GM12878 (cell line): Measurements from ENCODE around the gene SUPT3H. TPM values are rescaled to one million over a fixed set of nuclear protein-coding genes. Genes with fewer than 3 reads are reported as not detected.
"Not testable (repeated sequence)": the region's sequence is repeated elsewhere in the genome, so short reads cannot be mapped to it uniquely, and the experiment has no call there.

ENCODE experiments used
- ATAC-seq: fragments of 200-7000 bp; cut with Tn5 transposase; 3 replicates; pipeline ENCODE4 v1.9.1; 2020; ENCODE audit warnings: mild to moderate bottlenecking, moderate library complexity
- BruUV-seq: library from RNA; stranded (reverse); fragments of 400-500 nt; replicated peaks from 2 replicates; lab custom pipeline; 2021; lab: Mats Ljungman, UMichigan
- CTCF ChIA-PET: fragments of 300-600 bp; sonication (Branson Sonifier 250); formaldehyde crosslinking; extraction: SDS; loops from one replicate; lab custom pipeline; 2021; ENCODE audit warnings: inconsistent platforms; lab: Yijun Ruan, JAX
- POLR2A ChIA-PET: fragments of 350-600 bp; formaldehyde crosslinking; extraction: SDS; loops from one replicate; lab custom pipeline; 2021; ENCODE audit warnings: inconsistent platforms; lab: Charles Lee
- RAD21 ChIA-PET: fragments of 300-600 bp; sonication (Branson Sonifier 250); formaldehyde crosslinking; loops from one replicate; lab custom pipeline; 2023; ENCODE audit warnings: antibody characterized with exemption; ENCODE audit not compliant: unreplicated experiment; lab: Charles Lee
- SMC1A ChIA-PET: fragments of 300-600 bp; sonication (Branson Sonifier 250); formaldehyde crosslinking; loops from one replicate; lab custom pipeline; 2023; ENCODE audit not compliant: unreplicated experiment, uncharacterized antibody; lab: Charles Lee
- DNase-seq: peaks from one replicate; pipeline ENCODE4 v3.0.0-alpha.2; 2011; ENCODE audit warnings: low read depth, low spot score
- FAIRE-seq: peaks from 3 replicates; lab custom pipeline; 2011; peaks lifted over from hg19 to GRCh38; lab: Jason Lieb, UNC
- H2AFZ ChIP-seq: 2 replicates; pipeline ENCODE4 v1.6.0; 2011; ENCODE audit warnings: low read depth, low read length, control low read depth; ENCODE audit not compliant: control insufficient read depth
- H3K27ac ChIP-seq: 2 replicates; pipeline ENCODE4 v1.5.1; 2011; ENCODE audit warnings: control low read depth; ENCODE audit not compliant: control insufficient read depth, insufficient read depth
- H3K27me3 ChIP-seq, 2 experiments: replicated peaks in 1 of 2; 2 replicates each; pipeline versions ENCODE4 v1.6.0 to v1.6.1; 2011; ENCODE audit warnings: low read length in 1 of 2; ENCODE audit not compliant: control insufficient read depth in 2 of 2, insufficient read depth in 2 of 2
- H3K36me3 ChIP-seq, 2 experiments: 2 replicates each; pipeline ENCODE4 v1.5.1; 2011; ENCODE audit warnings: low read length in 1 of 2; ENCODE audit not compliant: control insufficient read depth in 2 of 2, insufficient read depth in 2 of 2
- H3K4me1 ChIP-seq: 2 replicates; pipeline ENCODE4 v1.6.1; 2011; ENCODE audit warnings: mild to moderate bottlenecking, low read length, moderate library complexity, mixed read lengths; ENCODE audit not compliant: control insufficient read depth, insufficient read depth
- H3K4me2 ChIP-seq: 2 replicates; pipeline ENCODE4 v1.6.0; 2011; ENCODE audit warnings: control low read depth; ENCODE audit not compliant: control insufficient read depth, insufficient read depth
- H3K4me3 ChIP-seq: fragments of 200-600 bp; sonication (generic); 2 replicates; pipeline ENCODE4 v1.5.1; 2016
- H3K79me2 ChIP-seq: 2 replicates; pipeline ENCODE4 v1.6.0; 2011; ENCODE audit warnings: low read length; ENCODE audit not compliant: control insufficient read depth, insufficient read depth
- H3K9ac ChIP-seq: 2 replicates; pipeline ENCODE4 v1.8.0; 2011; ENCODE audit warnings: low read length, control low read depth, mixed read lengths; ENCODE audit not compliant: control insufficient read depth, insufficient read depth
- H3K9me3 ChIP-seq: replicated peaks from 3 replicates; pipeline ENCODE4 v1.5.1; 2011; ENCODE audit warnings: mild to moderate bottlenecking, low read length; ENCODE audit not compliant: control insufficient read depth, insufficient read depth
- H4K20me1 ChIP-seq: 2 replicates; pipeline ENCODE4 v1.6.0; 2011; ENCODE audit not compliant: control insufficient read depth, insufficient read depth
- ASH2L ChIP-seq: fragments of 300-600, 200-600 bp; sonication (generic); IDR thresholded peaks from 2 replicates; pipeline ENCODE4 v1.6.1; 2017; ENCODE audit warnings: low read depth, mild to moderate bottlenecking, borderline replicate concordance
- CHD2 ChIP-seq: IDR thresholded peaks from 2 replicates; pipeline ENCODE4 v1.6.1; 2011; ENCODE audit warnings: low read depth, low read length, improper control_type of control experiment, borderline replicate concordance
- ESRRA ChIP-seq: IDR thresholded peaks from 2 replicates; pipeline ENCODE4 v1.6.1; 2012; ENCODE audit warnings: mild to moderate bottlenecking, low read length, improper control_type of control experiment
- KLF5 ChIP-seq: fragments of 450-650 bp; IDR thresholded peaks from 2 replicates; pipeline ENCODE4 v1.6.1; 2014; ENCODE audit warnings: mild to moderate bottlenecking; ENCODE audit not compliant: partially characterized antibody
- NFYA ChIP-seq: IDR thresholded peaks from 2 replicates; pipeline ENCODE4 v1.6.1; 2011; ENCODE audit warnings: low read depth, mild to moderate bottlenecking, low read length, improper control_type of control experiment, borderline replicate concordance
- NR2C2 ChIP-seq: IDR thresholded peaks from 2 replicates; pipeline ENCODE4 v1.6.1; 2011; ENCODE audit warnings: borderline replicate concordance, low read depth; ENCODE audit not compliant: control insufficient read depth, insufficient read length
- SPI1 ChIP-seq: IDR thresholded peaks from 2 replicates; pipeline ENCODE4 v1.6.1; 2011; ENCODE audit warnings: low read depth, mild to moderate bottlenecking, low read length, moderate library complexity, borderline replicate concordance; ENCODE audit not compliant: insufficient read depth
- SREBF2 ChIP-seq: IDR thresholded peaks from 2 replicates; pipeline ENCODE4 v1.6.1; 2012; ENCODE audit warnings: mild to moderate bottlenecking, low read length
- WGBS: methylation state at CpG from one replicate; pipeline ENCODE4 v1.1.6; 2016; ENCODE audit warnings: low lambda C conversion rate; ENCODE audit not compliant: insufficient replicate concordance, insufficient coverage; ENCODE audit errors: missing lambda C conversion rate; 5-methylcytosine and 5-hydroxymethylcytosine counted together
- in situ Hi-C: fragments of 300-500 bp; cut with MboI; formaldehyde crosslinking; loops from 9 replicates; pipeline ENCODE4 v1.14.3; 2018; ENCODE audit warnings: mixed read lengths
- intact Hi-C: fragments of 100-400 bp; cut with micrococcal nuclease; formaldehyde crosslinking; loops from one replicate; pipeline ENCODE4 v1.14.2; 2022; ENCODE audit not compliant: unreplicated experiment
- polyA plus RNA-seq, 11 experiments: library from polyadenylated mRNA; depleted of rRNA in 4 of 11; unstranded in 6 of 11; stranded (reverse) in 5 of 11; fragments of >200 nt; fragmentation: Nextera tagmentation in 4 of 11; fragmentation: Illumina TruSeq in 1 of 11; extraction: Ambion mirVana in 4 of 11; extraction: Trizol in 1 of 11; gene quantifications; 1 replicate in 1 of 11; 2 replicates in 10 of 11; pipeline versions ENCODE4 v1.2.1 to v1.2.3, GENCODE V29; 2011 to 2016; ENCODE audit warnings: inconsistent platforms in 2 of 11, missing spikeins in 2 of 11, low read depth in 1 of 11
- total RNA-seq, 4 experiments: library from RNA; depleted of rRNA in 3 of 4; stranded (reverse); fragments of >200 nt in 3 of 4; fragmentation: Illumina TruSeq in 1 of 4; extraction: Trizol in 1 of 4; gene quantifications; 2 replicates each; pipeline versions ENCODE4 v1.2.1 to v1.2.3, GENCODE V29; 2013 to 2021
- TF ChIP-seq, protein P1 (sequence below): IDR thresholded peaks from 2 replicates; pipeline ENCODE4 v1.6.1; 2011; ENCODE audit warnings: borderline replicate concordance, low read depth, mild to moderate bottlenecking, moderate library complexity, mixed read lengths, low read length; ENCODE audit not compliant: insufficient read depth; ENCODE audit errors: extremely low read length

Gene SUPT3H
- total and polyA plus RNA-seq, 10 of the 15 experiments (the other 5 are each of a cell fraction or from before 2014, with no cell fraction given) = 0.51 to 3.7 (median 2.0) TPM

- TF ChIP-seq, protein P1, sequence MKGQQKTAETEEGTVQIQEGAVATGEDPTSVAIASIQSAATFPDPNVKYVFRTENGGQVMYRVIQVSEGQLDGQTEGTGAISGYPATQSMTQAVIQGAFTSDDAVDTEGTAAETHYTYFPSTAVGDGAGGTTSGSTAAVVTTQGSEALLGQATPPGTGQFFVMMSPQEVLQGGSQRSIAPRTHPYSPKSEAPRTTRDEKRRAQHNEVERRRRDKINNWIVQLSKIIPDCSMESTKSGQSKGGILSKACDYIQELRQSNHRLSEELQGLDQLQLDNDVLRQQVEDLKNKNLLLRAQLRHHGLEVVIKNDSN = no peak
- 0 out of 2 replicates have a peak, but pooled peaks have one; percentile 7 for TF ChIP-seq CHD2
- TF ChIP-seq SPI1 = peak; percentile 96
- TF ChIP-seq NR2C2 = no peak
- no peak for TF ChIP-seq ESRRA
- TF ChIP-seq SREBF2 = no peak
- no peak for TF ChIP-seq KLF5
- no peak for TF ChIP-seq NFYA
- no peak for TF ChIP-seq ASH2L
- TF ChIP-seq, all 136 proteins: peak for 43
These were observed 510.0 kb downstream of the SUPT3H start (continued) for GRCh38 chr6:44867571-44868334.

DNA sequence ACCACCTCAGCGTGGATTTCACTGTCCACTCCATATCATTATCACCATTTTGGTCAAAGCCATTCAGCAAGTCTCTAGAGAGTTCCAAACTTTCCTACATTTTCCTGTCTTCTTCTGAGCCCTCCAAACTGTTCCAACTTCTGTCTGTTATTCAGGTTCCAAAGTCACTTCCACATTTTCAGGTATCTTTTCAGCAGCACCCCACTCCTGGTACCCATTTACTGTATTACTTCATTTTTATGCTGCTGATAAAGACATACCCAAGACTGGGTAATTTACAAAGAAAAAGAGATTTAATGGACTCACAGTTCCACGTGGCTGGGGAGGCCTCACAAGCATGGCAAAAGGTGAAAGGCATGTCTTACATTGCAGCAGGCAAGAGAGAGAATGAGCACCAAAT is 512.5 kb downstream of the SUPT3H start:
- BruUV-seq, H2AFZ ChIP-seq, H4K20me1 ChIP-seq, H3K27ac ChIP-seq, H3K79me2 ChIP-seq, H3K9ac ChIP-seq, POLR2A ChIA-PET, H3K4me2 ChIP-seq, H3K36me3 ChIP-seq, ATAC-seq, H3K4me3 ChIP-seq, DNase-seq, FAIRE-seq, RAD21 ChIA-PET, H3K27me3 ChIP-seq, in situ Hi-C loops: not testable (repeated sequence)
- 17% methylated on average over 2 of the region's 2 CpGs for WGBS
- intact Hi-C loops = loop anchor here (5.0 to 10.0 kb wide), 4 partner anchors 62 to 817 kb away; no protein-coding TSS in a partner anchor
- ChIA-PET CTCF (interaction anchor here (0.6 kb wide), 1 partner anchor 488 kb away, joined by 4 read pairs; no protein-coding TSS in a partner anchor), SMC1A (interaction anchor here (0.6 kb wide), 1 partner anchor 51 kb away, joined by 5 read pairs; no protein-coding TSS in a partner anchor)
- H3K9me3 ChIP-seq = peaks cover 12% of the 10 kb centered on the region; the same call in 2 of the 3 replicates
- peaks cover 23% of the 10 kb centered on the region for H3K4me1 ChIP-seq
